Peyer's patch (tissue), 4 donors: ENCODE data around the gene RXFP4. TPM values are rescaled to one million over a fixed set of nuclear protein-coding genes. Genes with fewer than 3 reads are reported as not detected.

ENCODE experiments used
- DNase-seq, 3 donors: peaks; one replicate each; pipeline ENCODE4 v3.0.0-alpha.2; 2017 to 2019
- H3K27ac ChIP-seq, 4 donors: fragments of 200-600 bp; sonication (generic); one replicate each; pipeline ENCODE4 v1.5.1; 2016 to 2019
- H3K27me3 ChIP-seq, 2 donors: fragments of 200-600 bp; sonication (generic); one replicate each; pipeline ENCODE4 v1.5.1; 2019
- H3K36me3 ChIP-seq, 3 donors: fragments of 200-600 bp; sonication (generic); one replicate each; pipeline ENCODE4 v1.5.1; 2016 to 2019
- H3K4me1 ChIP-seq, 4 donors: fragments of 200-600 bp; sonication (generic); one replicate each; pipeline ENCODE4 v1.5.1; 2016 to 2019
- H3K4me3 ChIP-seq, 4 donors: fragments of 200-600 bp; sonication (generic); 1 replicate in 3 of 4; 2 replicates in 1 of 4; pipeline ENCODE4 v1.5.1; 2016 to 2019; ENCODE audit warnings: mild to moderate bottlenecking in 1 of 4
- H3K9me3 ChIP-seq, 4 donors: fragments of 200-600 bp; sonication (generic); one replicate each; pipeline ENCODE4 v1.5.1; 2016 to 2019; ENCODE audit warnings: mild to moderate bottlenecking in 1 of 4
- POLR2A ChIP-seq, 2 donors: fragments of 450-650 bp; IDR thresholded peaks; one replicate each; pipeline ENCODE4 v1.5.1; 2017; ENCODE audit warnings: antibody characterized with exemption in 2 of 2, mild to moderate bottlenecking in 2 of 2, moderate library complexity in 2 of 2
- total RNA-seq, 4 donors: library from RNA; depleted of rRNA; stranded (reverse); fragments of >200 nt; gene quantifications; one replicate each; pipeline ENCODE4 v1.1.0, GENCODE V29; 2016
- TF ChIP-seq, protein P1 (sequence below), 6 experiments: fragments of 450-650 bp in 4 of 6; fragments of 200-600 bp in 2 of 6; sonication (generic) in 1 of 6; IDR thresholded peaks; one replicate each; pipeline ENCODE4 v1.5.1; 2017 to 2019; ENCODE audit warnings: antibody characterized with exemption in 6 of 6, mild to moderate bottlenecking in 3 of 6, moderate library complexity in 1 of 6

Gene RXFP4
- total RNA-seq, 4 donors from 2014 or later: 2.3 TPM; not detected in 3

DNA sequence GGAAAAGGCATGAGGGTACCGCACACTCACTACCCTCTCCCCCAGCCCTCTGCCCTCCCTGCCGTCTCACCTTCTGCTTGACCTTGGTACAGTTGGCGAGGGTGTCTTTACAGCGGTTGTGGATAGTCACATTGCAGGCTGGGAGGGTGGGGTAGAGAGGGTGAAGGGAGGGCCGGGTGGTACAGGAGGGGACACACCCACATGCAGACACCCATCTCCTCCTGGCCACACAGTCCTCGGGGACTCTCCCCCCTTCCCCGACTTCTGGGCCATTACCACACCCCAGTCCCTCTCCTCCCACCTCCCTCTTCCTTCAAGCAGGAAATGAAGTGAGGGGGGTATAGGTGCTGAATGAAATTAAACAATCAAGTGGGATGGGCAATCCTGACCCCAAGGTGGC is 25.3 kb downstream of the RXFP4 start:
- Histone ChIP-seq H3K36me3 (peaks cover 0 to 84% (median 0%) of the 10 kb centered on the region in 3 donors), H3K4me1 (peaks cover 0 to 58% (median 36%) of the 10 kb centered on the region in 4 donors), H3K27me3 (no peaks in the 10 kb centered on the region)

DNA sequence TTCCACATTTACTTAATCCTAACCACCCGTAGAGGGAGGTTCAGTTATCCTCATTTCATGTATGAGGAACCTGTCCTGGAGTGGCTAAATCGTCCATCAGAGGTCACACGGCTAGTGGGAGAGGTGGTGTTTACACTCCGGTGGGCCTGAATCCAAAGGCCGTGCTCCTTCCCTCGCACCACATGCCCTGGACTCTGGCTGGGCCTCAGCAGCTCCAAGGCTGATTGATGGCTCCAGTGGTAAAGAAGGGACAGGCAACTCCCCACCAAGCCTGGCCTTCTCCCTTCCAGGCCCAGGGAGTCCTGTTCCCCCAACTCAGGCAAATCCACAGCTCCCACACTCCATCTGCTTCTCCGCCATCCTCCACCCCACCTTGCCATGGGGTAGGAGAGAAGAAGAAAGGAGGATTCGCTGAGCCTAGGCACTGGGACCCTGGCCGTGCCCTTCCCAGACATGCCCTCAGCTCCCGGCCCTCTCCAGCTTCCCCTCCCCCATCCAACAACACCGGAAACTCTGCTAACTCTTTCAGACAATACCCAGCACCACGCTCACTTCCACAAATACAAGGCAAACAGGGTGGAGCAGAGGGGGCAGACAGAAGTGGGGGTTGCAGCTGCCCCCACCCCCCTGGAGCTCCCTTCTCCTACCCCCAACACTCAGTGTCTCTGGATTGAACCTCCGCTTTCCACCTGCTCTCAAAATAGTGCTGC is 26.1 kb downstream of the RXFP4 start:
- H3K36me3 ChIP-seq: peaks cover 0 to 77% (median 0%) of the 10 kb centered on the region in 3 donors
- H3K4me3 ChIP-seq: no peak overlapping the region
- H3K9me3 ChIP-seq: no peaks in the 10 kb centered on the region
- no peaks in the 10 kb centered on the region for H3K27me3 ChIP-seq
- TF ChIP-seq, protein P1, sequence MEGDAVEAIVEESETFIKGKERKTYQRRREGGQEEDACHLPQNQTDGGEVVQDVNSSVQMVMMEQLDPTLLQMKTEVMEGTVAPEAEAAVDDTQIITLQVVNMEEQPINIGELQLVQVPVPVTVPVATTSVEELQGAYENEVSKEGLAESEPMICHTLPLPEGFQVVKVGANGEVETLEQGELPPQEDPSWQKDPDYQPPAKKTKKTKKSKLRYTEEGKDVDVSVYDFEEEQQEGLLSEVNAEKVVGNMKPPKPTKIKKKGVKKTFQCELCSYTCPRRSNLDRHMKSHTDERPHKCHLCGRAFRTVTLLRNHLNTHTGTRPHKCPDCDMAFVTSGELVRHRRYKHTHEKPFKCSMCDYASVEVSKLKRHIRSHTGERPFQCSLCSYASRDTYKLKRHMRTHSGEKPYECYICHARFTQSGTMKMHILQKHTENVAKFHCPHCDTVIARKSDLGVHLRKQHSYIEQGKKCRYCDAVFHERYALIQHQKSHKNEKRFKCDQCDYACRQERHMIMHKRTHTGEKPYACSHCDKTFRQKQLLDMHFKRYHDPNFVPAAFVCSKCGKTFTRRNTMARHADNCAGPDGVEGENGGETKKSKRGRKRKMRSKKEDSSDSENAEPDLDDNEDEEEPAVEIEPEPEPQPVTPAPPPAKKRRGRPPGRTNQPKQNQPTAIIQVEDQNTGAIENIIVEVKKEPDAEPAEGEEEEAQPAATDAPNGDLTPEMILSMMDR (IDR thresholded peaks at IDR 0.05): no peak
- no peak for TF ChIP-seq POLR2A (IDR thresholded peaks at IDR 0.05)
- peaks cover 0 to 64% (median 40%) of the 10 kb centered on the region in 4 donors for H3K4me1 ChIP-seq
- DNase-seq: peak in 1 of 3 donors; percentile 60
- peak overlapping the region; percentile 49 to 72 (median 66) for H3K27ac ChIP-seq

More for the DNA sequence above, 25.3 kb downstream of the RXFP4 start:
- DNase-seq: no peak
- Histone ChIP-seq H3K4me3 (no peak overlapping the region), H3K27ac (peak overlapping the region in 3 of 4 donors; percentile 63 to 72 (median 70)), H3K9me3 (no peaks in the 10 kb centered on the region)
- TF ChIP-seq POLR2A (IDR thresholded peaks at IDR 0.05): no peak
- TF ChIP-seq, protein P1 (IDR thresholded peaks at IDR 0.05): no peak

DNA sequence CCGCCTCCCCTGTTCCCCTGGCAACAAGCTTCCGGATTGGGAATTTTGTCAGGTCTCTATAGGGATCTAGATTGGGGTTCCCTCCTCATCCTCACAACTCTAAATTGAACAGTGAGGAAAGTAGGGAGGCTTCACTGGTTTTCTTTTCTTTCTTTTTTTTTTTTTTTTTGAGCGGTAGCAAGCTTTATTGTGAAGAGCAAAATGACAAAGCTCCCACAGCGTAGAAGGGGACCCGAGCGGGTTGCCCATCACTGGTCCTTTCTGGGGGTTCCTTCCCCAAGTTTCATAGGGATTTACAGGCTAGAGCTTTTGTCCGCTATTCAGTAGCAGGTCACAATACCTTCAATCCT is 26.6 kb downstream of the RXFP4 start:
- DNase-seq: no peak
- H3K36me3 ChIP-seq: peaks cover 0 to 71% (median 0%) of the 10 kb centered on the region in 3 donors
- H3K27me3 ChIP-seq: no peaks in the 10 kb centered on the region
- peaks cover 0 to 64% (median 43%) of the 10 kb centered on the region in 4 donors for H3K4me1 ChIP-seq
- no peak overlapping the region for H3K4me3 ChIP-seq
- TF ChIP-seq, protein P1 (IDR thresholded peaks at IDR 0.05): no peak
- TF ChIP-seq POLR2A (IDR thresholded peaks at IDR 0.05): no peak
- H3K27ac ChIP-seq: peak overlapping the region; percentile 49 to 72 (median 66)
- no peaks in the 10 kb centered on the region for H3K9me3 ChIP-seq

DNA sequence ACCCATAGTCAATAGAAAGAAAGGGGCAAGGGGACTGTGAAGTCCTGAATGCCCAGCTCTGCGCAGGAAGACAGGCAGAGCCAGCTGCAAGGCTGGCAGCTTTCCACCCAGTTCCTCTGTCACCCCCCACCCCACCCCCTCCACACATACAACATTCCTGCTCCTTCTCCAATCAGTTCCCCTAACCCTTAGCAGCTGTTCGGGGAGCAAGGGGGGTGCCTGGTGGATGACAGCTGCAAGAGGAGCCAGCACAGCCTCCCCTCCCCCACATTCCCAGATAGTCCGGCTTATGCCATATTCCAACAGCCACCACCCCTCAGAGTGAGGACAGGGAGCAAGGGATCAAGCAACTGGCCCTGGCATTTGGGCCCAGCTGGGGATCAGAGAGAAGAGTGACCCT is 27.2 kb downstream of the RXFP4 start:
- peak overlapping the region in 3 of 4 donors; percentile 60 to 72 (median 63) for H3K27ac ChIP-seq
- peaks cover 0 to 65% (median 0%) of the 10 kb centered on the region in 3 donors for H3K36me3 ChIP-seq
- H3K4me3 ChIP-seq: no peak overlapping the region
- TF ChIP-seq POLR2A (IDR thresholded peaks at IDR 0.05): no peak
- TF ChIP-seq, protein P1 (IDR thresholded peaks at IDR 0.05): no peak
- no peak for DNase-seq
- peaks cover 0 to 66% (median 43%) of the 10 kb centered on the region in 4 donors for H3K4me1 ChIP-seq
- H3K9me3 ChIP-seq: no peaks in the 10 kb centered on the region
- no peaks in the 10 kb centered on the region for H3K27me3 ChIP-seq

DNA sequence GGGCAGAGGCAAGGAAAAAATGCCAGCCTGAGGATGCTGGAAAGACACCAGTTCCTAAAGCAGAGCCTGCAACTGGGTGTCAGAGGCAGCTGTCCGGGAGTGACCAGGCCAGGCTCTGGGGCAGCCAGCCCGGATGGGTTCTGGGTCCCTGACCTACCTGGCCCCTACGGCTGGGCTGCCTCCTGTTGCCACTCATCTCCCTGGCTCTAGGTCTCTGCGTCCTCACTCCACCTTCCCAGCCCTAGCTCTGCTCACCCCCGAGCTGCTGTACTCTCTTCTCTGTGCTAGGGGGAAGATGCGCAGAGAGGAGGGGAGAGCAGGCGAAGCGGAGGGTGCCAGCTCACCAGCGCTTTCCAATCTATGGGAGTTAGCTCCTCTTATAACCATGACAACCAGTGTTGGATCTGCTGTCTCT is 27.9 kb downstream of the RXFP4 start:
- H3K9me3 ChIP-seq: no peaks in the 10 kb centered on the region
- H3K4me1 ChIP-seq: peaks cover 0 to 73% (median 47%) of the 10 kb centered on the region in 4 donors
- peak overlapping the region in 3 of 4 donors; percentile 34 to 72 (median 63) for H3K27ac ChIP-seq
- no peak for TF ChIP-seq POLR2A (IDR thresholded peaks at IDR 0.05)
- TF ChIP-seq, protein P1 (IDR thresholded peaks at IDR 0.05): no peak
- no peak for DNase-seq
- H3K27me3 ChIP-seq: no peaks in the 10 kb centered on the region
- peaks cover 0 to 58% (median 0%) of the 10 kb centered on the region in 3 donors for H3K36me3 ChIP-seq
- no peak overlapping the region for H3K4me3 ChIP-seq
